ENCODE data around the gene RBFOX2. TPM values are rescaled to one million over a fixed set of nuclear protein-coding genes. Genes with fewer than 3 reads are reported as not detected.
"Not testable (repeated sequence)": the region's sequence is repeated elsewhere in the genome, so short reads cannot be mapped to it uniquely, and the experiment has no call there.

RBFOX2 gene
- total and polyA plus RNA-seq, 12 donors: 15.7 to 86.6 (median 69.8) TPM

DNA sequence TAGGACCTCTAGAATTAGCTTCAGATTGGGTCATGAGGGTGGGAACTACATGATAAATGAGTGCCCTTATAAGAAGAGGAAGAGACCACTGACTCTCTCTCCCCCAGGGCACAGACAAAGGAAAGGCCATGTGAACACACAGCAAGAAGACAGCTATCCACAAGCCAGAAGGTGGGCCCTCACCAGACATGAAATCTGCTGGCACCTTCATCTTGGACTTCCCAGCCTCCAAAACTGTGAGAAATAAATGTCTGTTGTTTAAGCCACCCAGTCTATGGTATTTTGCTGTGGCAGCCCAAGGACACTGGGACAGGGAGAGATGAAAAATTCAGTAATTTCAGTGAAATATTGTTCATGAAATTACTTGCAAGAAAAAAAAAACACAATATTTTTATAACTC lies 5.9 kb downstream of the RBFOX2 start:
- intact Hi-C loops (cut with DNase I): loop anchor here in 1 of 2 donors (10.0 kb wide), 1 partner anchor 58 kb away; no protein-coding TSS in a partner anchor

DNA sequence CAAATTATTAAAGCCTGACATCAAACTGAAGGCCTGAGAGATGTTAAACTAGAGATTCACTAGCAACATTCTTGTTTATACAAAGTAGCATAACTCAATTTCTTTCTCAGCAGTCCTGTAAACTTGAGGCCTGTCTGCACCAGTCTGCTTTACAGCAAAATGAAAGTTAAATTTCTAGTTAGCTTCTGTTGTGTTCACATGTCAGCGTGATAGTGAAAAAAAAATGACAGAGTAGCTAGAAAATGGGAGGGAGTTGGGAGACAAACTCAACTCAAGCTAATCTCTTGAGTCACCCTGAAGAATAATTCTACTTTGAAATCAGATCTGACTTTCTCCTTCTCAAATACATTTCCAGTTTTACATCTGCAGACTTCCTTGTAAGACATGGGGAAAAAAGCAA lies 6.5 kb downstream of the RBFOX2 start:
- 3 to 15% (median 7%) methylated on average over 1 of the region's 1 CpG for WGBS, 4 donors
- Histone ChIP-seq H3K4me3 (no peak overlapping the region), H3K9me3 (replicated peaks in 1 of 3) (no peaks in the 10 kb centered on the region), H3K27ac (peak overlapping the region in 4 of 5 donors; percentile 12 to 62 (median 53)), H3K4me1 (replicated peaks in 1 of 2) (peaks cover 15 to 34% of the 10 kb centered on the region in 2 donors), H3K27me3 (no peaks in the 10 kb centered on the region), H3K36me3 (replicated peaks in 1 of 2) (no peaks in the 10 kb centered on the region)
- intact Hi-C loops (cut with DNase I): loop anchor here in 1 of 2 donors (10.0 kb wide), 1 partner anchor 57 kb away; no protein-coding TSS in a partner anchor
- TF ChIP-seq, protein P1, sequence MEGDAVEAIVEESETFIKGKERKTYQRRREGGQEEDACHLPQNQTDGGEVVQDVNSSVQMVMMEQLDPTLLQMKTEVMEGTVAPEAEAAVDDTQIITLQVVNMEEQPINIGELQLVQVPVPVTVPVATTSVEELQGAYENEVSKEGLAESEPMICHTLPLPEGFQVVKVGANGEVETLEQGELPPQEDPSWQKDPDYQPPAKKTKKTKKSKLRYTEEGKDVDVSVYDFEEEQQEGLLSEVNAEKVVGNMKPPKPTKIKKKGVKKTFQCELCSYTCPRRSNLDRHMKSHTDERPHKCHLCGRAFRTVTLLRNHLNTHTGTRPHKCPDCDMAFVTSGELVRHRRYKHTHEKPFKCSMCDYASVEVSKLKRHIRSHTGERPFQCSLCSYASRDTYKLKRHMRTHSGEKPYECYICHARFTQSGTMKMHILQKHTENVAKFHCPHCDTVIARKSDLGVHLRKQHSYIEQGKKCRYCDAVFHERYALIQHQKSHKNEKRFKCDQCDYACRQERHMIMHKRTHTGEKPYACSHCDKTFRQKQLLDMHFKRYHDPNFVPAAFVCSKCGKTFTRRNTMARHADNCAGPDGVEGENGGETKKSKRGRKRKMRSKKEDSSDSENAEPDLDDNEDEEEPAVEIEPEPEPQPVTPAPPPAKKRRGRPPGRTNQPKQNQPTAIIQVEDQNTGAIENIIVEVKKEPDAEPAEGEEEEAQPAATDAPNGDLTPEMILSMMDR (IDR thresholded peaks at IDR 0.05): no peak
- no peak for TF ChIP-seq POLR2A (IDR thresholded peaks at IDR 0.05)
- no peak for DNase-seq

More for the DNA sequence above, 5.9 kb downstream of the RBFOX2 start:
- H3K4me1 ChIP-seq (replicated peaks in 1 of 2): peaks cover 18 to 33% of the 10 kb centered on the region in 2 donors
- peak overlapping the region in 3 of 5 donors; percentile 47 to 62 (median 59) for H3K27ac ChIP-seq
- H3K9me3 ChIP-seq (replicated peaks in 1 of 3): no peaks in the 10 kb centered on the region
- H3K36me3 ChIP-seq (replicated peaks in 1 of 2): no peaks in the 10 kb centered on the region
- TF ChIP-seq POLR2A (IDR thresholded peaks at IDR 0.05): no peak
- TF ChIP-seq, protein P1 (IDR thresholded peaks at IDR 0.05): no peak
- no peaks in the 10 kb centered on the region for H3K27me3 ChIP-seq
- no peak for DNase-seq
- H3K4me3 ChIP-seq: no peak overlapping the region

DNA sequence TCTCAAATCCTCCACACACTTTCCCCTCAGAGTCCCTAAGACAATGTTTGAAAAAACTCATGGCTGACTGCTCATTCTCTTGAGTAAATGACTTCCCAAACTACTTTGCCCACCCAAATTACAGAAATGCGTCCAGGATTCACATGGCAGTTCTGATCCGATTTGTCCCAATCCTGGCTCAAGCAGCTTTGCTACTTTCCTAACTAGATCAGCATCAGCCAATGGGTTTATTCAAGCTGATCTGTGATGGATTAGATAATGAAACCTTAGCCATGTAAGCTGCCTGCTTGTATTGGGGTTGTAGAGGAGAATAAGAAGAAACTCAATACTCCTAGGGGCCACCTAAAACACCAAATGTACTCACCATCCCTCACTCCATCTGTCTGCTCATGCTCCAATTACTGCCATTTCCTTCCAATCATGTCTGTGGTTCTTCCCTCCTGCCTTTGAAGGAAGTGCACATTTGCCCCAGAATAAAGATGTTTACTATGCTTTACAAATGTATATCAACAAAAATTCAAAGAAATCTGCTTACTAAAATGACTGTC lies 6.9 kb downstream of the RBFOX2 start:
- no peak for DNase-seq
- H3K36me3 ChIP-seq (replicated peaks in 1 of 2): no peaks in the 10 kb centered on the region
- peaks cover 16 to 34% of the 10 kb centered on the region in 2 donors for H3K4me1 ChIP-seq (replicated peaks in 1 of 2)
- no peak overlapping the region for H3K4me3 ChIP-seq
- no peaks in the 10 kb centered on the region for H3K27me3 ChIP-seq
- H3K27ac ChIP-seq: peak overlapping the region in 3 of 5 donors; percentile 12 to 62 (median 59)
- intact Hi-C loops (cut with DNase I): loop anchor here in 1 of 2 donors (10.0 kb wide), 1 partner anchor 57 kb away; no protein-coding TSS in a partner anchor
- WGBS, 4 donors: 61 to 90% (median 79%) methylated on average over 2 of the region's 2 CpGs
- H3K9me3 ChIP-seq (replicated peaks in 1 of 3): no peaks in the 10 kb centered on the region
- no peak for TF ChIP-seq POLR2A (IDR thresholded peaks at IDR 0.05)
- TF ChIP-seq, protein P1 (IDR thresholded peaks at IDR 0.05): no peak

DNA sequence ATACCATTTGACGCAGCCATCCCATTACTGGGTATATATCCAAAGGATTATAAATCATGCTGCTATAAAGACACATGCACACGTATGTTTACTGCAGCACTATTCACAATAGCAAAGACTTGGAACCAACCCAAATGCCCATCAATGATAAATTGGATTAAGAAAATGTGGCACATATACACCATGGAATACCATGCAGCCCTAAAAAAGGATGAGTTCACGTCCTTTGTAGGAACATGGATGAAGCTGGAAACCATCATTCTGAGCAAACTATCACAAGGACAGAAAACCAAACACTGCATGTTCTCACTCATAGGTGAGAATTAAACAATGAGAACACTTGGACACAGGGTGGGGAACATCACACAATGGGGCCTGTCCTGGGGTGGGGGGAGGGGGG lies 7.8 kb downstream of the RBFOX2 start:
- H3K36me3 ChIP-seq (replicated peaks in 1 of 2); H3K27ac ChIP-seq; H3K9me3 ChIP-seq (replicated peaks in 1 of 3); H3K4me3 ChIP-seq; DNase-seq; H3K27me3 ChIP-seq: not testable (repeated sequence)
- intact Hi-C loops (cut with DNase I): loop anchor here in 1 of 2 donors (10.0 kb wide), 1 partner anchor 56 kb away; no protein-coding TSS in a partner anchor
- H3K4me1 ChIP-seq (replicated peaks in 1 of 2): peaks cover 24 to 37% of the 10 kb centered on the region in 2 donors
- 88 to 99% (median 93%) methylated on average over 3 of the region's 3 CpGs for WGBS, 4 donors

DNA sequence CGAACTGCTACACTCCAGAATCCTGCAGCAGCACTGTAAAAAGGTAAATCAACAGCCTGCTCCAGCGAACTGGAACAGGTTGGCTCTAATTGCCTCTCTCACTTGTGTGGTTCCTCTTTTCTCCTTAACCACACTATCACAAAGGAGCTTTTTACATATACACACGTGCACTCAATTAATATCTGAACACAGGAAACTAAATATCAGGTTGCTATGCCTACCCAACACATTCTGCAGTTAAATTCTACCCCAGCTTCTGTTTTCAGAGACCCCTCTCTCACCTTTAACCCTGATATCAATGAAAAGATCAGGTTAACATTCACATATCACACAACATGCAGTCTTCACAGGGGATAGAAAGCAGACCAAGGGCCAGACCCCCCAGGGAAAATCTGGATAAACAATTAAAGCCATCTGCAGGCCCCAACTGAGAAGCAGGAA lies 11.0 kb downstream of the RBFOX2 start:
- no peak overlapping the region for H3K4me3 ChIP-seq
- 68 to 81% (median 74%) methylated on average over 3 of the region's 3 CpGs for WGBS, 4 donors
- peaks cover 28 to 41% of the 10 kb centered on the region in 2 donors for H3K4me1 ChIP-seq (replicated peaks in 1 of 2)
- H3K27me3 ChIP-seq: no peaks in the 10 kb centered on the region
- no peak overlapping the region for H3K27ac ChIP-seq
- TF ChIP-seq, protein P1 (IDR thresholded peaks at IDR 0.05): no peak
- TF ChIP-seq POLR2A (IDR thresholded peaks at IDR 0.05): no peak
- intact Hi-C loops (cut with DNase I): no loop called here
- DNase-seq: no peak
- H3K9me3 ChIP-seq (replicated peaks in 1 of 3): no peaks in the 10 kb centered on the region
- no peaks in the 10 kb centered on the region for H3K36me3 ChIP-seq (replicated peaks in 1 of 2)

Data from adrenal gland (tissue), 12 donors.